Fibroblast of gingiva (primary cell): ENCODE data around the gene CA7.
A peak's percentile ranks its signal among the peaks of the same experiment; 100 is the strongest.
"Not testable (repeated sequence)": the region's sequence is repeated elsewhere in the genome, so short reads cannot be mapped to it uniquely, and the experiment has no call there.

Source experiments
- DNase-seq: peaks from one replicate; pipeline ENCODE4 v3.0.0-alpha.2; 2011; ENCODE audit warnings: low read depth

The CA7 gene

DNA sequence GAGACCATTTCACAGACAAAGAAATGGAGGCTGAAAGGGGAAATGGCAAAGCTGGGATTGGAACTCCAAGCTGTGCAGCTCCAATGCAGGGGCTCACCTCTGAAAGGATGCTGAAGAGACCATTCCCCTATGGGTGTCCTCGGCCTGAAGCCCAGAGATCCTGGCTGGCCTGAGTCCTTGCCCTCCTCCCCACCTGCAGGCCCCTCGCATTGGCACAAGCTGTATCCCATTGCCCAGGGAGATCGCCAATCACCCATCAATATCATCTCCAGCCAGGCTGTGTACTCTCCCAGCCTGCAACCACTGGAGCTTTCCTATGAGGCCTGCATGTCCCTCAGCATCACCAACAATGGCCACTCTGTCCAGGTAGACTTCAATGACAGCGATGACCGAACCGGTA lies 2.6 kb downstream of the CA7 start:
- no peak for DNase-seq

DNA sequence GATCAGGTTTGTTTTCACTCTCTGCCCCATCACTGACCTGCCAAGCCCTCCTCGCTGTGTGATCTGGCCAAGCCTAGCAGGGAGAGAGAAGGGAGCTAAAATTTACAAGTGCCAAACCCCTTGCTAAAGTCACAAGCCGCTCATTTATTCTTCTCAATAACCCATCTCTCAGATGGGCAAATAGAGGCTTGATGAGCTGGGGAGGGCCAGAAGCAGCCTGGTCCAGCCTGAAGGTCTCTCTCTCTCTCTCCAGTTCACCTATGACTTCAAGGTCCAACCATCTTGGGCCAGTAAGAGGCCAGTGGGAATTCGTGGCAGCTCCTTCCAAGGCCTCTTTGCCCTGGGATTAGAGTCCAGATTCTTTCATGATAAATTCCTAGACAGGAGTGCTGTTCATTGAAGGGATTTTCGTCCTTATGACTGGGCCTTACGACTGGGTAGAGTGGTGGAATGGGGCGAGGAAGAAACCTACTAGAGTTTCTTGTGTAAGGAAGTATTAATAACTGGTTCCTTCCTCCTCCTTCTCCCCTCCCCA lies 3.4 kb downstream of the CA7 start:
- DNase-seq = no peak

DNA sequence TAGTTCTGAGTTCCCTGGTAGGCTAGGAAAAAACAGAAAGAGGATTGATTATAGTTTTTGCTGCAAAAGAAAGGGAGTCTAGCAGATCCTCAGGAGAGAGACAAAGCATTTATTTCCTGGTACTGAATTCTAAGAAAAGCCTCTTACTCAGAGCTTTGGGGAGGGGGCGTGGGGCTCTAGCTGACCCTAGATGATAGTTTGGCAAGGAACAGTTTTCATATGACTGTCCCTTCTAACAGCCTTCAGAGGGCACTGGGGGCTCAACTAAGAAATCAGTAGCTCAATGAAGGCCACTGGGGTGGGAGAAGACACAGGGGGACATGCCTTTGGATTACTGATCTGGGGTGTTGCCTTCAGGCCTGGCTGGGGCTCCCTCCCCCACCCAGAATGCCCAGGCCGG lies 4.0 kb downstream of the CA7 start:
- DNase-seq = no peak

DNA sequence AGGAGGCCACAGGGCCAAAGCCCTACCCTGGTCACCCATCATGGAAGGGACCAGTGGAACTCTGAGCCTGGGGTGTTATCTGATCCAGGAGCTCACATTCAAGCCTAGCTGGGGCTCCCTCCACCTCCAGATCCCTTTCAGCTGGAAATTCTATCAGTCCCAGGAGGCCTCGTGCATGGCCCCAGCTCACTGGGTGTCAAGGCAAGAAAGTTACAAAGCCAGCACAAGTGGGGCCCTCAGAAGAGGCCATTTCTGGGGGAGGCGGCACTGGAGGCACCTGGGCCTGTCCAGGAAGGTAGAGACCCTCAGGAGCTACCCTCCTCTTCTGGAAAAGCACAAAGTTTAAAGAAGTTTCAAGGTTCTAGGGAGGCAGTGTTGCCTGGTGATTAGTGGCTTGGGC lies 4.8 kb downstream of the CA7 start:
- DNase-seq = no peak

DNA sequence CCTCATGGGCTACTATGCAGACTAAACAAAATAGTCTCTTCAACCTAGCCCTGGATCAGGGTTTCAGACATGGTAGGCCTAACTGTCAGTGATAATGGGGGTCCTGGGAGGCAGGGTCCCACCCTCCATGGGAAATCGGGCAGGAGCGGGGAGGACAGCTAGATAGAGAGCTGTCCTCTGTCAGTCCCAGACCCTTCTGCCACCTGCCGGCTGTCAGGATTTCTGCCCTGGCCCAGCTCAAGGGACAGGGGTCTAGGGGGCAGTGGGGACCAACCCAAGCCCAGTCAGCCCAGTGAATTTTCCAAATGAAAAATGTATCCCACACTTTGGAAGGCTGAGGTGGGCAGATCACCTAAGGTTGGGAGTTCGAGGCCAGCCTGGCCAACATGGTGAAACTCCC lies 5.3 kb downstream of the CA7 start:
- DNase-seq = no peak

DNA sequence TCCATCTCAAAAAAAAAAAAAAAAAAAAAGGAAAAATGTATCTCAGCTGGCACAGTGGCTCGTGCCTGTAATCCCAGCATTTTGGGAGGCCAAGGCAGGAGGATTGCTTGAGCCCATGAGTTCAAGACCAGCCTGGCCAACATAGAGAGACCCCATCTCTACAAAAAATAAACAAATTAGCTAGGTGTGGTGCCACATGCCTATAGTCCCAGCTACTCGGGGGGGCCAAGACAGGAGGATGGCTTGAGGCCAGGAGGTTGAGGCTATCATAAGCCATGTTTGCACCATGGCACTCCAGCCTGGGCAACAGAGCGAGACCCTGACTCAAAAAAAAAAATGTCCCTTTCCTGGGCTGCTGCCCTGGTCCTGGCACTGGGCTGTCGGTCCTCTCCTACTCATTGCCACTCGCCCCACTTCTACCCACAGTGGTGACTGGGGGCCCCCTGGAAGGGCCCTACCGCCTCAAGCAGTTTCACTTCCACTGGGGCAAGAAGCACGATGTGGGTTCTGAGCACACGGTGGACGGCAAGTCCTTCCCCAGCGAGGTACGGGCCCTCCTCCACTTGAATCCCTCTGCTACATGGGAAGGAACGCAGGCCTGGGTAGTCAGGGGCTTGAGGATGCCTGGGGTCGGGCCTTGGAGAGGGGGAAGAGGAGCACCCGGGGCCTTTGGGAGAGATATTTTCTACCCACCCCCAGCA lies 6.1 kb downstream of the CA7 start:
- no peak for DNase-seq

DNA sequence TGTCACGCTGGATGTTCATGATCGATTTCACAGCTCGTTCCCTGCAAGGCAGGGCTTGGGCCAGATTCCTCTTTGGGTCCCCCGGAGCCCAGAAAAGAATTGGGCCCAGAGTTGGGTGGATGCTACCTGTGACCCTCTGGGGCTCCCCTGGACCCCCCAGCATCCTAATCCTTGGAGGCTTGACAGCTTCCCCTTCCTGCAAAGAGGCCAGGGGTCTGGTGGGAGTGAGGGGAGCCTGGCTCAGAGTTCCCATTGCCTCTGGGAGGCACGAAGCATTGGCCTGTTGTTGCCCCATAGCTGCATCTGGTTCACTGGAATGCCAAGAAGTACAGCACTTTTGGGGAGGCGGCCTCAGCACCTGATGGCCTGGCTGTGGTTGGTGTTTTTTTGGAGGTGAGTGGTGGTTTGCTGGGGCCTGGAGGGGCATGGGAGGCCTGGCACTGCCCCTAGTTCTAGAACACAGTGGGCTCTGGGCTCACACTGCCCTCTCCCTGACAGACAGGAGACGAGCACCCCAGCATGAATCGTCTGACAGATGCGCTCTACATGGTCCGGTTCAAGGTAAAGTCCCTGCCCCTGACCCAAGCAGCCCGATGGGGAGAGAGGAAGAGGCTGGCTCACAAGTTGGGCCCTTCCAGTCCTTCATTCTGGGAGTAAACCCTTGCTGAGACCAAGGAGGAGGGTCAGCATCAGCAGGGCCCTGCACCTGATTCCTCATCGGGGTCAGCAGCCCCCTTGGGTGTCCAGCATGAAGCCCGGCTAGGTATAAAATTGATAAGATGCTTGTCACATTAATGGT lies 7.2 kb downstream of the CA7 start:
- DNase-seq = no peak

DNA sequence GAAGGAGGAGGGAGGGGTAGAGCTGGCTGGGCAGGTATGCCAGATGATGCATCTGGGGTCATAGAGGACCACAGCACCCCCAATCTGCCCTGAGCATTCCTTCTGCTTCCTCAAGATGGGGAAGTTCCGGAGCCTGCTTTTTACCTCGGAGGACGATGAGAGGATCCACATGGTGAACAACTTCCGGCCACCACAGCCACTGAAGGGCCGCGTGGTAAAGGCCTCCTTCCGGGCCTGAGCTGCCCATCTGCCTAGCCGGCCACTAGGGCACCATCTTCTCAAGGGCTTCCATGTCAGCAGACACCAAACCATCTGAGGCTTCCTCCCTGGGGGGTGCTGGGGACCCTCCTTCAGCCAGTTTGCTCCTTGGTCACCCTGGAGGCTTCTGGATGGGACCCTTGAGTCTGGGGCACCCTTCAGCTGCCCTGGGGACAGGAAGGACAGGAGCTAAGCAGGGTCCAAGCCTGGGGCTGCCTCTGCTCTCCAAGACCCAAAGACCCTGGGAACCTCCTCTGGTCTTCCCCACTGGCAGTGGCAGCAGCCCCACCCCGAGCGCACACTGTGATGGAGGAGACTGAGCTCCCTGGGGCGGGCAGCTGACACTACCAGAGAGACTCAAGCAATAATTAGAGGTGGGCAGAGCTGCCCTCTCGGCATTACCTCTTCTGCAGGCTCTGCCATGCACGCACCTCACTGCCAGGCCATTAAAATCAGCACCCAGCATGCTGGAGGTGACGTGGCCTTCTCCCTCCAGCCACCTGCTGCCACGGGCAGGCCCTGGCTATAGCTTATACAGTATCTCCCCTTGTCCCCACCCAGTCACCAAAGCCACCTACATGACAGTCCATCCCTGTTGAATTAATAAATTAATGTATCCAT lies 9.3 kb downstream of the CA7 start:
- no peak for DNase-seq

DNA sequence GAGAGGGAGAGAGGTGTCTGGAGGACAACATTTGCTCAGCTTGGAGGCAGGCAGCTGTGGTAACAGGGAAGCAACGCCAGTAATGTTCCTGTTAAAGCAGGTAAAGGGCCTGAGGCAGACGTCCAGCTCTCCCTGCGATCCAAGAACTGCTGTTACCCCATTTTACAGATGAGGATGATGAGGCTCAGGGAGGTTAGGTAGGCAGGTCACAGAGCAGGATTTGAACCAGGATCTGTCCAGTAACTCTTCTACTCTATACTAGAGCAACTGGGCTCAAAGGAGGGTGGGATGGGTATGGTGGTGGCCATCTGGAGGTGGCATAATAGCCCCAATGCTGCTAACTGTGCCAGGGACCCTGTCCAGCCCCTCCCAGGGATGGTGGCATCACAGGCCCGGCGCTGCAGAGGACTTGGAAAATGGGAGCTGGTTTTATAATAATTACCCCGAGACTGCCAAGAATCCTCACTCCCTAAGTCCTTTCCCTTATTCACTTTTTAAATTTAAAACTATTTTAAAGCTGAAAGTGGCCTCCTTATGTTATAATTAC lies 12.0 kb downstream of the CA7 start:
- no peak for DNase-seq

DNA sequence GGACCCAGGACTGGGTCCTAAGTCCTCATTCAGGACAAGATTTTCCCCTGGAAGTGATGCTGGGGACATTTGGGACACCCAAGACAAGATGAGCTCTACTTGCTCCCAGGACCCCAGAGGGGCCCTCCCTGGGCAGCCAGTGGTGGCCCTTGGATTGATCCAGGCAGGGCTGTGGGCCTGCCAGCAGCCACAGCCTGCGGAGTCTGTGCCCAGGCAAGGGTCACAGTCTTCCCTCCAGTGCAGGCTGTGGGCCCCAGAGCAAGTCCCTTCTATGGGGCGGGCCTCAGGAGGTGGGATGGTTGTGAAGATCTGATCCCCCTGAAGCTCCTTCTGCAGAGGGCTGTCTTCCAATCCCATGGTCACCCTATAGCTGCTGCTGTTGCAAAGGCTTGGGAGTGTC lies 12.6 kb downstream of the CA7 start:
- no peak for DNase-seq

DNA sequence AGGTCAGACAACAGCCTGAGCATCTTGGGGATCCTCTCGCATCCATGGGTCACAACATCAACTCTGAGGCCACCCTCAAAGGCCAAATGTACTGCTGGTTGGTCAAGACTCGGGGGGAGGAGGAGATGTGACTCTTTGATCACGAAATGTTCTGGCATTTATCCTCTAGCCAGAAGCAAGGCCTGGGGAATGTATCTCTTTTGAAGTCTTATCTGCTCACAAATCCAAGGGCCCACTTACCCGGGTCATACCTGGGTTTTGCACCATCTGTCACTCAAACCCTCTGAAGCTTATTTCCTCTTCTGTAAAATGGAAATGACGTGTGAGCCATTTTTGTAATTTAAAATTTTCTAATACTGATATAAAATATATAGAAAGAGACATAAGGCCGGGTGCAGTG lies 13.2 kb downstream of the CA7 start:
- DNase-seq = no peak

DNA sequence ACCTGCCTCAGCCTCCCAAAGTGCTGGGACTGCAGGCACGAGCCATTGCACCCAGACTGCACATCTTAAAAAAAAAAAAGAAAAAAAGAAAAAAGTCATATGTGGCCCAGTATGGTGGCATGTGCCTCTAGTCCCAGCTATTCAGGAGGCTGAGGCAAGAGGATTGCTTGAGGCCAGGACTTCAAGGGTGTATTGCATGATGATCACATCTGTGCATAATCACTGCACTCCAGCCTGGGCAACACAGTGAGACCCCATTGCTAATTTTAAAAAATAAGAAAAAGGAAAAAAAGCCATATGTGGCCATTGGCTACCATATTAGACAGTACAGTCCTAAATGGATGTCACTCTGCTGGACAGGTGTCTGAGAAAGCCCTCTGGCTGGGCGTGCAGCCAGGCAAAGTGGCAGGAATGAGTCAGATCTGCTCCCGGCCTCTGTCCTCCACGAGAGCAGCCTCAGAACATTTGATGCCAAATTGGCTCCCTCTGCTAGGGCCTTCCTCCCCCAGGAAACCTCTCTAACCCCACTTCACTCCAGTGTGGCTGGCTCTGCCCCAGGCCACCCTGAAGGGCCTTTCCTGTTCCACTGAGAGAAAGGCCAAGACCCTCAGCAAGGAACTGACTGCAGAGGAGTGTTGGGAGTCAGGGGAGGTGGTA lies 14.7 kb downstream of the CA7 start:
- no peak for DNase-seq

DNA sequence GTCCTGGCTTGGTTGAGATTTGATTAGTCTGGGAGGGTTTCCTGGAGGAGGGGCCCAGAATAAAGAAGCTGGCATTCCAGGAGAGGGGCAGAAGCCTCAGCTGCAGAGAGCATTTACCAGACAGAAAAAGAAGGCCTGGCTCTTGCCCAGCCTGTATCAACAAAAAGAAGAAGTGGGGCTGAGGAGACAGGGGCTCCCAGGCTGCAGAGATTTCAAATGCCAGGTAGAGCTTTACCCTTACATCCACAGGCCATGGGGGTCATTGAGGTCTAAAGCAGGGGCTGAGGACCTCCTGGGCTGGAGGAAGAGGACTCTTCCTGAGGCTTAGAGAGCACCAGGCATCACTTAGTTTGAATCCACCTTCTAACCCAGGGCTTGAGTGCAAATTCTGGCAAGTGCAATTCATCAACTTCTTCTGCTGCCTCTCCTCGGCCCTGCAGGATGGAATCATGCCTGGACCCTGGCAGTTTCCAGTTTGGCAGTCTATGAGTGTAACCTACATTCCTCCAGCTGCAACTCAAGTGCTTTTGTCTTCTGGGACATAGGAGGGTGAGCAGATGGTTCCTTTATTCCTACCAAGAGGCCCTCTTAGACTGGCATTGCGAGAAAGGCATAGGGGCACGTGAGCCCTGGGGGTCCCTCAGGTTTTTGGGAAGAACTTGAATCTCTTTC lies 15.3 kb downstream of the CA7 start:
- DNase-seq = no peak

DNA sequence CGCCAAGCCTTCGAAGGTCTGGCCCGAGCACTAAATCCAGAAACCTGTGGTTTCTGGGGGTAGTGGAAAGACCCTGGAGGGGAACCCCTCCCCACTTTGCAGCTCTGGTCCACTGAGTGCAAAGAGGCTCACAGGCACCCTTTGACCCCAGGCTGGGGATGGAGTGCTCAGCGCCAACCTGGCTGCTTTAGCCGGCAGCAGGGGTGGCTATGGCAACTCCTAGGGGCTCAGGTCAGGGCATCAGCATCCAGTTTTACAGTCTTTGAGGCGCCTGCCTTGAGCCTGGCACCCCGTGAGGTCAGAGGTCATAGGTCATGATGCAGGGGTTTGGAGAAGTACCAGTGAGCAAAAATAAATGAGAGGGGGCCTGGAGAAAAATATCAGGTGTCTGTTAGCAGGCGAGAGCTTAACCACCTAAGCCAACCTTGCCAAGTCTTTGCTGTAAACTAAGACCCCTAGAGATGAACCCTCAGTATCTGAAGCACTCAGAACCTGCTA lies 17.9 kb downstream of the CA7 start:
- DNase-seq = no peak

DNA sequence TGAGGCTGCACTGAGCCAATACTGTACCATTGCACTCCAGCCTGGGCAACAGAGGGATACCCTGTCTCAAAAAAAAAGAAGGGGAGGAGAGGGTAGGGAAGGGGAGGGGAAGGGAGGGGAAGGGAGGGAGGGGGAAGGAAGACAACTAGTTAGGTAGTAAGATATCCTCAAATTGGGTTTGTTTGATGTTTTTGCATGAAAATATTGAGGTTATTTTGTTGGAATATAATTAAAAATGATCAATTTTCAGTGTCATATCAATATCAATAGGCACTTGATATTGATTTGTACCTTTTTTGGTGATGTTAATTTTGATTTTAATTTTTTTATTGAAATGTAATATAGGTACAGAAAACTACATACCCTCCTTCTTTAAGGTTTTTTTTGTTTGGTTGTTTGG lies 19.5 kb downstream of the CA7 start:
- no peak for DNase-seq

DNA sequence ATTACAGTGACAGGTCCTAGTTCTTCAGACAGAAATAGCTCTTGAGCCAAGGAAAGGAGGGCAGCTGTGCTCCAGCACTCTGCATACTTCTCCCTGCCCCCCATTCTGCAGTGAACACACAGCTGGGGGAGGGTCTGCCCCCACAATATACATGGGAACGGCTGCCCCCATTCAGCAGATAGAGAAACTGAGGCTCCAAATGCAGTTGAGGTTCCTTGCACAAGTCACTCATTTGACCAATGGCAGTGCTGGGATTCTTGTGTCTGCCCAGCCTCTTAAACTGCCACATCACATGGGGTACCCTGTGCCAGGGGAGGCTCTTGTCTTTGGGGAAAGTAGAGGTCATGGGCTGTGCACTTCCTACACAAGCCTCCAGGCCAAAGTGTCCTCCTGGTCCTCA lies 25.2 kb downstream of the CA7 start:
- no peak for DNase-seq

DNA sequence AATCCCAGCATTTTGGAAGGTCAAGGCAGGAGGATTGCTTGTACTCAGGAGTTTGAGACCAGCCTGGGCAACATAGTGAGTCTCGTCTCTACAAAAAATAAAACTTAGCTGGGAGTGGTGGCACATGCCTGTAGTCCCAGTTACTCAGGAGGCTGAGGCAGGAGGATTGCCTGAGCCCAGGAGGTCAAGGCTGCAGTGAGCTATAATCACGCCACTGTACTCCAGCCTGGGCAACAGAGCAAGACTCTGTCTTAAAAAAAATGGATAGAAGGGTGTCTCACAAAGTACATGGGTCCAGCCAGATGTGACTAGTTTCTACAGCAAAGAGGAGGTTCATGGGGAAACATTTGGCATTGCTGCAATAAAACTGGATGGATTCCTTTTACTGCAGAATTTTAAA lies 27.1 kb downstream of the CA7 start:
- DNase-seq = not testable (repeated sequence)

DNA sequence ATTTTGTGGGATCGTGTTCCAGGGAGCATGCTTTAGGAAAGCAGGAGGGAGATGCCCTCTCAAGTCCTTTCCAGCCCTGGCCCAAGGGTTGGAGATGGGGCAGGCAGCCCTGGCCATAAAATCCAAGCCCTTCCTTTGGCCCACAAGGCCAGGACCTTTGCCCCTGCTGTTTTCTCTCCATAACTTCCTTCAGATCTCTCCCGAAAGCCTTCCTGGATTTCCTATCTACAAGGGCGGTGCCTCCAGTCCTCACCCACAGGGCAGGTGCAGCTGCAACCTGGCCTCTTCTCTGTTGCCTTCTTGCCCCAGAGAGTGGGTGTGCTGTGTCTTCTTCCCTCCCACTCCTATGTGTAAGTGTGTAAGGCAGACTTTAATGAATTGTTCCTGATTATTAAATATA lies 27.6 kb downstream of the CA7 start:
- no peak for DNase-seq

DNA sequence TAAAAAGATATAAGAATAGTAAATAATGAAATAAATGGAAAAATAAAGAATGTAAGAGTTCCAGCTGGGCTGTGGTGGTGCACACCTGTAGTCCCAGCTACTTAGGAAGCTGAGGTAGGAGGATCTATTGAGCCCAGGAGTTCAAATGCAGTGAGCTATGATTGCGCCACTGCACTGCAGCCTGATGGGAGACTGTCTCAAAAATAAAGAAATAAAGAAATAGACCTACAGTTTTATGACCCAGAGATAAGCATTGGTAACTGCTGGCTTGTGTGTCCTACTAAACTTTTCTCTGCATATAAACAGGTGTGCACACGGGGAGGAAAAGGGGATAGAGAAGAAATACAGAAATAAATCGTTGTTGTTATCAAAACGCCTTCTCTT lies 28.3 kb downstream of the CA7 start:
- no peak for DNase-seq

DNA sequence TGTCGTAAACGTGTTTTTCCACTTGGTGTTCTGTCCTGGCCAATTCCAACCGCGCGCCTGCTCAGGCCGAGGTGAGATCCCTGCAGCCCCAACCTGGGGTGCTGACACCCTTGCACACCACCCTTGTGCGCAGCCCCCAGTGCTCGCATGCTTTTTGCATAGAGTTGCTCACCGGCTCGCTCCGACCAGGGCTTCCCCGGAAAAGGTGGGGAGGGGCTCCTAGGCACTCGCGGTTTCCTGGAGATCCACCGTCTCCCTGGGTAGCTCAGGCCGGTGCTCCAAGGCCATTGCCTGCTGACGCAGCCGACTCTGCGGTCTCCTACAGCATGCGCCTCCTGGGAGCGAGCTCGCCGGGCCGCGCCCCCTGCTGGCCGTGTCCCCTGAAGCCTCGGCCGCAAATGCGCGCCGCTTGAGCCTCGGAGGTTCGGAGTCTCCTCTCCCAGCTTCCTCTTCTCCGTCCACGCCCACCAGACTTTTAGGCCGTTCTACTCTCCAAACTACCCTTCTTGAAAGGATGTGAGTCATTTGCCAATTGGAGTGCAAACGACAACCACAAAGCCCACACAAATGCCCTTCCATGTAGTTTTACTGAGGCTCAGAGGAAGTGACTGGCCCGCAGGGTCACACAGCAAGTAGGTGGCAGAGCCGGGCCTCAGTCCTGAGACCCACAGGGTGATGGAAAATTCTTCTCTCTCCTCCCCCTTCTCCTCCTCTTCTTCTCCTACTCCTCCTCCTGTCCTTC lies 28.9 kb downstream of the CA7 start:
- DNase-seq = peak; percentile 92
